SK-N-DZ (cell line): ENCODE data around the gene EPHB1.
"Not testable (repeated sequence)": the region's sequence is repeated elsewhere in the genome, so short reads cannot be mapped to it uniquely, and the experiment has no call there.

Source experiments
- DNase-seq: peaks from one replicate; pipeline ENCODE4 v3.0.0-alpha.2; 2015; ENCODE audit warnings: low spot score

The EPHB1 gene

DNA sequence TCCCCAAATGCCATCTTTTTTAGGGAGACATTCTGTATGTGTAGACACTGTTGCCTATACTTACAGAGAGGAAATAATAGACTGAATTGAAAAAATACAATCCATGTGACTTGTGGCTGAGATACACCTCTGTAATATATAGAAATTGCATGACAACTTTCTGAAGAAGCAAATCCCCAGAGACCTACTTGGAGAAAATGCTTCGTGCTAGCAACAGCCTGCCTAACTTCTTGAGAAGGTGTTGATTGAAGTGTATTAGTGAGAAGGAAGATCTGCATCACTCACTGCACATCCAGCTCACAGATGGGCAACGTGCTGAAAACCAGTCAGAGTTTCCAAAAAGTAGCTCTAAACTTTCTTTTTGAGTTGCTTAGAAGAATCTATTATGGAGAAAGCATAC, 404.1 kb downstream of the EPHB1 start:
- DNase-seq = no peak

DNA sequence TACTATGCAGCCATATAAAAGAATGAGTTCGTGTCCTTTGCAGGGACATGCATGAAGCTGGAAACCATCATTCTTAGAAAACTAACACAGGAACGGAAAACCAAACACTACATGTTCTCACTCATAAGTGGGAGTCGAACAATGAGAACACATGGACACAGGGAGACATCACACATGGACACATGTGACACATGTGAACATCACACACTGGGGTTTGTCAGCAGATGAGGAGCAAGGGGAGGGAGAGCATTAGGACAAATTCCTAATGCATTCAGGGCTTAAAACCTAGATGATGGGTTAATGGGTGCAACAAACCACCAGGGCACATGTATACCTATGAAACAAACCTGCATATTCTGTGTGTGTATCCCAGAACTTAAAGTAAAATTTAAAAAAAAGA, 408.0 kb downstream of the EPHB1 start:
- DNase-seq = no peak

DNA sequence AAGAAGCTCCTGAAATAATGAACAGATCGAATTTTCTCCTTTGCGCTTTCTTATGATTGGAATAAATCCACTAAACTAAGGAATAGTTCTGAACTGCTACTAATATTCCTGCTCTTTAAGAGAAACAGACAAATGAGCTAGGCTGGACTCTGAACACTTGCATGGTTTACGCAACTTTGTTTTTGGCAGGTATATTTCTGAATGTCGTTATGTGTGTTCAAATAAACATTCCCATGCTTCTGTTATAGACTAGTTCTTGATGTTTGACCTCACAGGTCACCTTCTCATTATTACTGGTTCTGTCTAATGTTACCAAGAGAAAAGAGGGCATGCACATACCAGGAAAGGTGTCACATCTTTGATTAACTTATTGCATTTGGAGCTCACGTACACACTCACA, 418.2 kb downstream of the EPHB1 start:
- DNase-seq = no peak

DNA sequence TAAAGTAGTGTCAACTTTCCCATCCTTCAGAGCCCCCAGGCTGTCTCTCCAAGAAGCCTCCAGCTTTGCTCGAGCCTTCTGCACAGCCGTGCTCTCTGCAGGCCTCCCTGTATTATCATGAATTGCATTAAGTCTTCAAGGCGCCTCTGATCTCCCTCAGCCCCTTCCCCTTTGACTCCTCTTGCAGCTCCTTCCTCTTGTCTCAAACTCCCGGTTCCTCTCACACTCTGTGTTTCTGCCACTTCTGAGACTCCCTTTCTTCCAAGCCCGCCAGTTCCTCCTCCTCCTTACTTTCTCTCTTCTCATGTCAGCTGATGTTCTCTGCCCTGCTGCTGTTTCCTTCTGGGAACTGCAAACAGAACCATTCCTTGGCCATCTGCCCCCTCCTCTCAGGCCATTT, 418.8 kb downstream of the EPHB1 start:
- DNase-seq = no peak

DNA sequence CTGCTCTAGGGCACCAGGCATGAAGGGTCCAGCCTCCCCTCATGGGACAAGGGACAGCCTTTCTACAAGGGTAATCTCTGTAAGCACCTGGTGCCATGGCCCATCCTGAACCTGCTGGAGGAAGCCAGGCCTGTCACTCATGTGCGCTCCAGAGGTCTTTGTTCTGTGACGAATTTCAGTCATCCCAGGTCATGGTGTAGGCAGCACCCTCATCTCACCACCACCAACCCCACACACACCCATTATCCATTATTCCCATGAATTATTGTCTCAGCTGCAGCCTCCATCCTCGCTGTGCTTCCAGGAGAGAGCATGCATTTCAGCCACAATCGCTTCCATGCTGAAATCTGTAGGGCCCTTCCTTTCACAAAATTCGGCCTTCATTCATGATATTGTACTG, 419.3 kb downstream of the EPHB1 start:
- no peak for DNase-seq

DNA sequence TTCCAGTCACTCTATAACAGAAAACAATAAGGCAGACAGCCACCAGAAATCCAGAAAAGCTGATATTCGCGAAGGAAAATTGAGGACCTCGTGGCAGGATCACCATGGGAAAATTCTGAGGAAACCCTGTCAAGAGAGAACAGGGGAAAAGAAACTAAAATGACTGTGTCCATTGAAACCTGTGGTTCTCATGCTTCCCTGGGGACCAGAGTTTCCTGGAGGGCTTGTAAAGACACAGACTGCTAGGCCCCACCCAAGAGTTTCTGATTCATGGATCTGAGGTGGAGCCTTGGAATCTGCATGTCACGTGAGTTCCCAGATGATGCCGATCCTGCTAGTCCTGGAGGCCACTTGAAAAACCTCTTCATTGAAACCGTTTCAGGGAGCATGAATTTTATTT, 420.5 kb downstream of the EPHB1 start:
- no peak for DNase-seq

DNA sequence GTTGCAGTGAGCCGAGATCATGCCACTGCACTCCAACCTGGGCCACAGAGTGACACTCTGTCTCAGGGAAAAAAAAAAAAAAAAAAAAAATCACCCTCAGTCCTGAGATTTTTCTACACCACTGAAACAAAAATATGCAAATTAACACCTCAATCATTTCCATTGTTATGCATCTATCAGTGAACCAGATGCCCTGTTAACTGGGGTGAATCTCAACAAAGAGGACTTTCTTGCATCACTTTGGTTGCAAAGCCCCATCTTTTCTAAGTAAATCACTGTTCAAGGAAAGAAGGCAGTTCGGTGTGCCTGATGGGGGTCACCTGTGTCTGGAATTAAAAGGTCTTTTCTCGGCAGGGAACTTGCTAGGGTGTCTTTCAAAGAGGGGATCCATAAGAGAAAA, 421.6 kb downstream of the EPHB1 start:
- DNase-seq = no peak

DNA sequence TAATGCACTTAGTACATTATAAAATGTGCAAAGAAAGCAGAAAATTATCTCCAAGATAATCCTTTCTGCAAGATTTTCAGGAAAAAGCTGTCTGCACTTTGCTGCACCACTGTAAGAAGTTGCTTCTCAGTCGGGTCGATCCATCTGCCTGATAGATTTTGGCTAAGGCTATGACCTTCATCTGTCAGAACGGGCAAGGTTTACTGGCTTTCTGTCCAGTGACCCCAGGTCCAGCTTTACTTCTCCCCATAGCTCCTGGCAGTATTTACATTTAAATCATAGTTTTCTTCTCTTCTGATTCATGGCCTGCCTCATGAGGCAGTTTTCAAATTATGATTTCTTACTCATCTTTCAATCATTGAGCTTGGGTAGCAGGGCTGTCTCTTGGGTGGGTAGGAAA, 422.7 kb downstream of the EPHB1 start:
- DNase-seq = no peak

DNA sequence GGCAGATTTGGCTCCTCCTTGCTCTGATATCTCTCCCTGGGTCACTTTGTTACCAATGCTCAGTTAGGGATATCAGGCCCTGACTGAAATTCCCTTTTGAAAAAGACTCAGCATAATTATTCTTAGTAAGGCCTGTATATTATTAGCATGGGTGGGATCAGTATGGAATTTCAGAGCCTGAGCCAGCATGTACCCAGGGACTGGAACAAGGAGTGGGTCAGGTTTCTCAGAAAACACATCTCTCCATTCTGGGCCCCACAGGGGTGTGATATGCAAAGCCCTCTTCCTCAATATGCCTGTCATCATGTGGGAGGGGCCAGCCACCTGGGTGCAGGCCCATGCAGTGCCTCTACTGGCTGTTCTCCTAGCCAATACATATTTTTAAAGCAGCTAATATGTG, 423.2 kb downstream of the EPHB1 start:
- DNase-seq = no peak

DNA sequence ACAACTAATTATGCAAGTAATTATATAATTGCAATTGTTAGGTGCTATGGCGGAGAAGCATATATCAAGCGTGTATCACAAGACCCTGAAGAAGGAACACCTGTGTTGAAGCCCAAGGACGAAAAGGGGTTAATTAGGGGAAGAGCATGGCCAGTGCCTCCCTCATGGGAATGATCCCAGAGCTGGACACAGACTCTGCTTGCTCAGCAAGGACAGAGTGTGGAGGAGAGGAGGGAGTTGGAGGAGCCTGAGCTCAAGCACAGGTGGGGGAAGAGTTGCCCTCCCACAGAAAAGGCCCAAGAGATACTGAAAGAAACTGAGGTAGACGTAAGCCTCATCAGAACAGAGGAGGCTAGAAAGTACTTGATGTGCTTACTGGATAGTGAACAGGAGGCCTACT, 423.7 kb downstream of the EPHB1 start:
- DNase-seq = no peak

DNA sequence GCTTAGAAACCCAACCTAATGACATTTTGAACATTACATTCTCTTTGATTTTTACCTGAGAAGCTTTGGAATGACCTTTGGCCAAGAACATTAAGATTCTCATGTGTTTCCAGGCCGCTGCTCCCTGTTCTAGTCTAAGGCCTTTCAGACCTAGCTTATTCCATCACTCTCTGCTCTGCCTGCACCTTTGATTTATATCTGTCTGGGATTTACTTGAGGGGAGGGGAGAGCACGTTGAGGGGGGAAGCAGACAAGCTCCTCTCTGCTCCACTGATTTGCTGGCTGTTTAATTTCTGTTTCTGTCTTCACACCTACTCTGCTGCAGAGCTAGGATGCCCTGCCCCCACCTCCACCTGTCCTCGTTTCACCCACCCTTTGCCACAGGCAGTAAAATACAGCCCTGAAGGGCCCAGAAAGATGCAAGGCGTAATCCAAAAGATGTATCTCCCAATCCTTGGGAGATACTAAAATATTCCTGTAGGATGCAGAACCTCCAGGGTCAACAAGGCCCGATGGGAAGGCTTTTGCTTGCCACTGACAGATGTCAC, 429.8 kb downstream of the EPHB1 start:
- no peak for DNase-seq

DNA sequence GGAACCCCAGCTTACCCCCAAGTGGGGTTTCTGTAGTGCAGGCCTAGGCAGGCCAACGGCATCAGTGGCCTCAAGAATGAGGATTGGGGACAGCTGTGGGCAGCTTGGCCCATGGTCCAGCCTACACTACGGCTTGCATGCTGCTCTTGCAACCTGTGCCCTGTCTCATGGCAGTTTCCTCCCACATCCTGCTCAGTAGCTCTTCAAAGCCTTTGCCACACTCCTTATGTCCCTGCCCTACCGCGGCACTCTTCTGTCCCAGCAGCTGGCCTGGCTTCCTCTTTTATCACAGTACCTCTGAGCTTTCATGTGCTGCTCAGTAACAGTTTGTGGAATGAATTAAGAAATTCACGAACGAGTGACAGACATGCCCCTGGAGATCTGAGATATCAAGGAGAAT, 431.0 kb downstream of the EPHB1 start:
- DNase-seq = no peak

DNA sequence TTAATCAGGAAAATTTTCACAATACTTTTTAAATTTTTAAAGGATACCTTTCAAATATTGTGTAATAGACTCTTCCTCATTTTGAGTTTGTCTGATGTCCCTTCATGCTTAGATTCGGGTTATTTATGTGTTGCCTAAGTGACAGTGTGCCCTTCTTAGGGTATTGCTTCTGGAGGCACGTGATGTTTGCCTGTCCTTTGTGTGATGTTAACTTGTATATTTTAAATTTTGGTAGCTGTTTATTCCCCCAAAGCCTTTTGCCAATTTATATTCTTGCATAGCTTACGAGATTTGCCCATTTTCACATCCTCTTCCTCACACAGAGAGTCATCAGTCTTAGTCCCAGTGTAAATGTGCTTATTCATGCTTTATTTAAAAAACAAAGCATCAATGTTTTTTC, 433.1 kb downstream of the EPHB1 start:
- DNase-seq = no peak

DNA sequence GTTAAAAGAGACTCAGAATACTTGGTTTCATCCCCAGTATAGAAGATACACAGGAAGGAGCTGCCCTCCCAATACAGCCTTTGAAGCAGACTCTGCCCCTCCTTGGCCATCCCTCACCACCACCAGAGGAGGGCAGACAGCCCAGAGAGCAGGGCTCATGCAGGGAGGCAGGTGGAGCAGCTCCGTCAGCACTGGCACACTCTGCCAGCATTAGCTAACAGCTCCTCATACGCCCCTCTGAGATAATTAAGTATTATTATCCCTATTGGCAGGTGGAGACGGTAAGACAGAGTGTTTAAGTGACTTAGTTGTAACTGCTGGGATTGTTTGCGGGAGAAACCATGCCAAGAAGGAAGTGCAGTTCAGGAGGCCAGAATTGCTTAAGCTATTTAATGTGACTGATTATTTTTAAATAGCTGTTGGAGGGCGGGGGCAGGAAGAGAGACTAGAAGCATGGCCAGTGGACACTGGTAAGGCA, 434.0 kb downstream of the EPHB1 start:
- no peak for DNase-seq

DNA sequence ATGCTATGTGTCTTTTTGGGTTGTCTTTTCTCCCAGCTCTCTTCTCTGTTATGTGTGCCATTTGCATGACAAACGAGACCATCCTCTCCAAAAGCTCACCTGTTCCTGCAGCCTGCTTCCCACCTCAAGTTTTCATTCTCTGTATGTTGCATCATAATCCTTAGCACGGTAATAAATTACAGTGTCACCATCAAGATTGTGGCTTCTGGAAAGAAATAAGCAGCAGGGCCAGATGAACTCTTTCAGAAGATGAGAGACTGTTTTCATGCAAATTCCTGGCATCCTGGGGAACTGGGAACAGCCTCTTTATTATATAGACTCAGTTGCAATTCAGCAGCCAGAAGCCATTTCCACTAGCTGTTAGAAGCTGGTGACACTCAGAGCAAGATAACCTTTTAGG, 436.7 kb downstream of the EPHB1 start:
- DNase-seq = no peak

DNA sequence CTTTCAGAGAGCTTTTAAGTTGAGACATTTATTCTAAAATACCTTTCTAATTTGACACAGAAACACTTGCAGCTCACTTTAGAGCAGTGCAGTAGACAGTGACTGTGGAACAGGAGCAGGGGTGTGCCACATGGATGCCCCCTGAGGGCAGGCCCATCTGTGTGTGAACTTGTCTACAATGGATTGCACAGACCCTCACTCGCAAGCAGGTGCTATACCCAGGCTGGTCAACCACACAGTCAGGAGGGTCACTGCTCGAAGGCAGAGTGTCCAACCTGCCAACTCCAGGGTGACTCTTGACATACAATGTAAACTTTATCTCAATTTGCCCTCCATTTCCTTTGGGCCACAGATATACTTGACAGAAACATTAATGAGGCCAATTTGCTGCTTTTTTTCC, 437.2 kb downstream of the EPHB1 start:
- DNase-seq = no peak

DNA sequence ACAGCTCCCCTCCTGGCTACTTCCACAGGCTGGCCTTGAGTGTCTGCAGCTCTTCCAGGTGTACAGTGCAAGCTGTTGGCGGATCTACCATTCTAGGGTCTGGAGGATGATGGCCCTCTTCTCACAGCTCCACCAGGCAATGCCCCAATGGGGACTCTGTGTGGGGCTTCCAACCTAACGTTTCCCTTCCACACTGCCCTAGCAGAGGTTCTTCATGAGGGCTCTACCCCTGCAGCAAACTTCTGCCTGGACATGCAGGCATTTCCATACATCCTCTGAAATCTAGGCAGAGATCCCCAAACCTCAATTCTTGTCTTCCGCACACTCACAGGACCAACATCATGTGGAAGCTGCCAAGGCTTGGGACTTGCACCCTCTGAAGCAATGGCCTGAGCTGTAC, 438.4 kb downstream of the EPHB1 start:
- DNase-seq = not testable (repeated sequence)

DNA sequence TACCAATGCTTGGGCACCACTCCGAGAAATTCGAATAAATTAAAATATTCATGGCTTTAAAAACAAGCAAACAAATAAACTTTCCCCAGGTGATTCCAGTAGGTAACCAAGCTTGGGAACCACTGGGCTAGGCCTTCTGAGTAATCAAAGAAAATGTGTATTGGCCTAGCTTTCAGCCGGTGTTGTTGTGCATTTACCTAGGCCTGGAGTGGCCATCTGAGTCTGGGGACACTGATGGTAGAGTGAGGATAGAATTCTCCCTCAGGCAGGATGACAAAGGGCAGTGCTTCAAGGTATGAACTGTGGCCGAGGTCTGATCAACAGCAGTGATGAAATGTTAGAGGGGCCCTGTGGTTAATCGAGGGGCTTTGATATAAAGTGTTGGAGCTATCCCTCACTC, 440.5 kb downstream of the EPHB1 start:
- no peak for DNase-seq

DNA sequence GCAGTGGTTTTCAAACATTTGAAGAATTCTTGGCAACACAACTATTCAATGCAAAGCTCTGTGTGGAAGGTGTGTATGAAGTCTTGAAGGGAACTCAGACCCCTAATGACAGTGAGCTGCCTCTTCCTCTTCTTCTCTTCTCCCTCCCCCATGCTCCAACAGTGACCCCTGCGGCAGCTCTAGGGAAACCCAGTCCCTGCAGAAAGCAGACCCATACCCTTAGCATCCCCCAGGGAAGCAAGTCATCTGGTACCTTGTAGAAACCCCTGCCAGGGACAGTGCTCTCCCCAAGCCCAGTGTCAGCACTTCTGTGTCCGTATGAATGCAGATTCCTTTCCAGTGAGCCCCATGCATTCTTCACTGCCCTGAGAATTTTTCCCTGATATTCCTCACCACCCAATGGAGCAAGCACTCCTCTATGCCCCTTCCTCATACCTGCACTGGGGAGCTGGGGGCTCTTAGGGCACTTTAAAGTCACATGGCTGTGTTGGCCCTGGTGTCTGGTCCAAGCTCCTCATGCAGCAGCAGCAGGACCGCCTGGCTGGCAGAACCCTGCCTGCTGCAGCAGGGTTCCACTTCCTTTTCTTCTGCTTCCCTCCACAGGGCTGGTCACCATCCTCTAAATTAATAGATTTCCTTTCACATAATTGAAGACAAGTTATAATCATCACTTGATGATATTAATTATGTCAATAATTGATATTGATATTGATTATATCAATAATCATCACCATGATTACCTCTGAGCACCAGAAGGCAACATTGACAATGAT, 442.5 kb downstream of the EPHB1 start:
- peak; percentile 25 for DNase-seq

DNA sequence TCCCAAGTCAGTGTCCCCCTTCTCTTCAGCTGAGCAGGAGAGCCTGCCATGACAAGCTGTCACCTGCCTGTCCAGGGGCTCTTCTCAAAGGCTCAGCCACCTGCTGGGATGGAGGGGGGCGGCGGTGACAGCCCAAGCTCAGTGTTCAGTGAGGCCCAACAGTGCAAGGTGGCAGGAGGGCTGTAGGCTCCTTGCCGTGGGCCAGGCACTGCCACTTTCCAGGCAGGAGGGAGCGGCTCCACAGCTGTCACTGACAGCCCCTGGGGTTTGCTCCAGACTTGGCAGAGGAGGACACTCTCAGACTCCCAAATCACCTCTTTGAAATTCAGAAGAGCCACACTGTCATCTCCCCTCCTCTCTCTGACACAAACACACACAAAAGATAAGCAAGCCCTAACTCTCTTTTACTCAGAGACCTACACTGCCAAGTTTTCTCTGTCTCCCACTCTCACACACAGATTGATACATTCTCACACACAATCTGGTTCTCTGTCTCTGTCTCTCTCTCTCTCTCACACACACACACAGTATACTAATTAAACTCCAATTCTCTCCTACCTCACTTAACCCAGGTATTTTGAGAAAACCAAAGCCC, 443.3 kb downstream of the EPHB1 start:
- DNase-seq = no peak

DNA sequence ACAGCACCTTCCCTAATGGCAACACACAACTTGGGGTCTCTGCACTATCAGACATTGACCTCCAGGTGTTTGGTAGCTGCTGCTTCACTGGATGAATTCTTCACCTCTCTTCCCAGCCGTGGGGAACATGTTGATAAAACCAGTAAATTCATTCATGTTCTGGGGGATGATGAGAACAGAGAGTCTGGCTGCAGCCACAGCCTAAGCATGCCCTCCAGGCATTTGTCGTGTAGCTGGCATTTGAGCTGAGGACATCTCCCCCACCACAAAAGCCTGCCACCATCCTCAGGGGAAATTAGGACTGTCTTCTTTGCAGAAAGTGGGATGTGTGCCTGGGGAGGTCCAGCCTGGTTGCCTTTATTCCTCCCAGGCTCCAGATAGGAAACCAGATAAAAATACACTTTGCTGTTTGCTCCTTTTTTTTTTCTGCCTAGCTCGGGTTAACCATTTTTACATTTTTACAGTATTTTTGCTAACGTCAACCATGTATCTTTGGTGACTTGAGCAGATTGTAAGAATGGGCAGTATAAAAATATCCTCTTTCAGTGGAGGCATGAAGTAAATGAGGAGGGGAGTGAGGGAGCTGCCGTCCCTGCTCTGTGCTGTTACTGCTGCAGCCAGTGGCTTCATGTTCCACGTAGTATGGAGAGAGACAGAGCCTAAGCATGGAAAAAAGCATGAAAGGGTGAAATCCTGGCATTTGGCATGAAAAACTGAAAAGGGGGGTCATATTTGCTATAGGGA, 444.0 kb downstream of the EPHB1 start:
- DNase-seq = no peak

DNA sequence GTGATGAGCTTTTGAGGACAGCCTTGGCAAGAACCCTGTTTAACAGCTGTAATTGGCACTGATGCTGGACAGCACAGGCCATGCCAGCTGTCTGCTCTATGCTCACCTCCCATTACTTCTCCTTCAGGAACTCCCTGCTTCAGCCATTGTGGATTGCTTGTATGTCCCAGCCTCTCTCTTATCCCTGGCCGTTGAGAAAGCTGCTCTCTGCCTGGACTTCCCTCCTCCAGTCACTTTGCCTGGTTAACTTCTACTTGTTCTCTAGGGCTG, 444.5 kb downstream of the EPHB1 start:
- DNase-seq = no peak

DNA sequence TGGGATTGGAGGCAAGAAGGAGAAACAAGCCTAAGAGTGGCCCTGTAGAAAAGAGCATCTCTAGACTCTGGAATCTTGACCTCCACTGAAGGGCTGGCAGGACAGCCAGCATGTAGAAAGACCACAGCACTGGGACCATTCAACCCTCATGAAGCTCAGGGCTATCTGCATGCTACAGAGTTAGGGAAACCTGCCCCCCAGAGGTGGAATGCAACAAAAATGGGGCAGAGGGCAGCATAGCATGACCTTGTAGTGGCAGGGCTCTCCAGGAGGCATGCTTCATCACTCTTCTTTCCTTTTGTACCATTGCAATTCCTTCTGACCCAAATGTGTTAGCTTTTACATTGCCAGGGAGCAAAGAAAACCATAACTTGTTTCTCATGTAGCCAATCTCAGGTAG, 445.4 kb downstream of the EPHB1 start:
- no peak for DNase-seq
